Iris pigment epithelial cell (primary cell): Measurements from ENCODE around the gene TMEM72.
A peak's percentile ranks its signal among the peaks of the same experiment; 100 is the strongest.

Experiments
- DNase-seq: peaks from one replicate; pipeline ENCODE4 v3.0.0-alpha.2; 2011; ENCODE audit warnings: low read depth

TMEM72 gene

DNA sequence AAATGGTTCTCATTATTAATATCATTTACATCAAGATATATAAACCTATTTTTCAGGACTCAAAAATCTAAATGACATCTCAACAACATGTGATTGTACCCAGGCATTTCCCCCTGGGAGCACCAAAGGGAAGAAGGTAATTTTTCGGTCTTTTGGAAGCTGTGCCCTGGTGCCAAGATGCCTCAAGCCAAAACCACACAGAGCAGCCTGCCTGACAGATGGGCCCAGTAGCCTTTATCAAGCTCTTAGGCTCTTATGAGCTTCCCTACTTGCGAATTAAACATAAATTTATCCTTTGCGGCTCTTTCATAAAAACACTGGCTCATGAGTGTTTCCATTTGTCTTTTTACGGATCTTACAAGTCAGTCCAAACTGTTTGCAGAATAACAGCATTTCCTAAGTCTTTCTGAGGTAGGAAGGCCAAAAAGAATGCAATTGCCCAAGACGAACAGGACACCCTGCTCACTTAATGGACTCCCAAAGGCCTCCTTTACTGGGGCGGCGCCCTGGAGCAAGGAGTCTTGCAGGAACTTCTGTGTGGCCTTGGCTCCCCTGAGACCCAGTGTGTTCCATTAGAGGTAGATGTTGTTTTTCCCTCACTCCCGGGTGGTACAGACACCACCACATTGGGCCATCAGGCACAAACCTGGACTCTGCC is 44.4 kb downstream of the TMEM72 start:
- no peak for DNase-seq

DNA sequence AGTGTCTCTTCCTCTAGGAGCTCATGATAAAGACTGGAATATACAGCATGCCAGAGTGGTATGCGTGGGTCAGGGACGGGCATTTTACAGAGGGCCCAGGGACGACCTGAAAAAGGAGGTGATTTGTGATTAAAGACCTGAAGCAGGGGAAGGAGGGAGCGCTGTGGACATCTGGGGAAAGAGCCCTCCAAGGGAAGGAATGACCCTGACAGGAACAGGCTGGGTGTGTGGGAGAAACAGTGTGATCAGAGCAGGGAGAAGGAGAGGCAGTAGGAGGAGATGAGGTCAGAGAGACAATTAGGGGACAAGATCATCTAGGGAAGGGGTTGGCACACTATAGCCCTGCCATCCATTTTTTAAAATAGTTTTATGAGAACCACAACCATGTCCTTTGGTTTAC is 45.1 kb downstream of the TMEM72 start:
- DNase-seq, result no peak

- no peak for DNase-seq
These were observed 45.9 kb downstream of the TMEM72 start for GRCh38 chr10:44956717-44957706.

- DNase-seq, result peak; percentile 85
These were observed 47.2 kb downstream of the TMEM72 start for GRCh38 chr10:44958196-44958897.

- DNase-seq, result no peak
These were observed 47.7 kb downstream of the TMEM72 start for GRCh38 chr10:44958898-44959246.

- peak; percentile 86 for DNase-seq
These were observed 48.3 kb downstream of the TMEM72 start, which contains the start of gene RASSF4 for GRCh38 chr10:44959247-44960087. Gene RASSF4 (plus strand): TSS chr10:44959802. CDS start chr10:44970203, 10,401 bp downstream.

DNA sequence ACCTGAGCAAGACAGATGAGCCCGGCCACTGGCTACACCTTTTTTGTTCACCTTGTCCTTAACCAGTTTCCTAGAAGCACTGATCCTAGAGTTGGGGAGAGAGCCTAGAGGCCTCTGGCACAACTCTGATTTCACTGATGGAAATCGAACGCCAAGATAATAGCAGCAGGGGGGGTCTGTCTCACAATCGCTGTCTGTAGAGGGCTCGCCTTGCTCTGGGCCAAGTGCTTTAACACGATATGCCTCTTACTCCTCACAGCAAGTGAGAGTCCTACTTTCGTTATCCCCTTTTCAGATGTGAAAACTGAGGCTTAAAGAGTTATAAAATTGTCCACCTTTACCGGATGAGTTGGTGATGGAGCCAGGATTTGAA is 48.9 kb downstream of the TMEM72 start:
- no peak for DNase-seq

DNA sequence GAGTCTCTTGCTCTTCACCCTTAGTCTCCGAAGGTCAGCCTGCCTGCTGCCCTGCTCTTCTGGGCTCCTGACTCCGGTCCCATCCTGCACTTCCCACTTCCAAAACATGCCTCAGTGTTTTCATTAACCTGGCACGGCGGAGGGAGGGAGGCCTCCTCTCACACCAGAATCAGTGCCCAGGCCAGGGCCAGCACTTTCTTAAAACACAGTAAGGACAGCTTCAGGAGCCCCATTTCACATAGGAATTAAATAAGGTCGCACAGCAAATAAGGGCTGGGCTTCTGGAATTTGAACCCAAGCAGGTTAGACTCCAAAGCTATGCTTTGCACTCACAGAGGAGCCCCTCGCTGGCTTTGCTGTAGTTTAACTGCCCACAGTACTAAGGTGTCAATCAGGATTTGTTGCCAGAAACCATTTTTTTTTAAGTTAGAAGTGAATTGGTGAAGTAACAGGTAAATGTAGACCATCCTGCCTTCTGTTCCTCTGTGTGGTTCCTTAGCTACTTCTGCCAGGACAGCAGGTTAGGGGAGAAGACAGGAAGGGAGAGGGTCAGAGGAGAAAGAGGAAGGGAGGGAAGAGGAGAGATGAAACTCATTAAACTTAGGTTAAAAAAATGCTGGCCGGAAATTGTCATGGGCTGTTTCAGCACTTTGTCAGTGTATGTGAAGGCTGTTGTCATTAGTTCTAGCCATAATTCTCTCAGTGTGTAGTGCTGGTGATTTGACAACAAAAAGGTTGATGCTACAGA is 49.5 kb downstream of the TMEM72 start:
- no peak for DNase-seq

DNA sequence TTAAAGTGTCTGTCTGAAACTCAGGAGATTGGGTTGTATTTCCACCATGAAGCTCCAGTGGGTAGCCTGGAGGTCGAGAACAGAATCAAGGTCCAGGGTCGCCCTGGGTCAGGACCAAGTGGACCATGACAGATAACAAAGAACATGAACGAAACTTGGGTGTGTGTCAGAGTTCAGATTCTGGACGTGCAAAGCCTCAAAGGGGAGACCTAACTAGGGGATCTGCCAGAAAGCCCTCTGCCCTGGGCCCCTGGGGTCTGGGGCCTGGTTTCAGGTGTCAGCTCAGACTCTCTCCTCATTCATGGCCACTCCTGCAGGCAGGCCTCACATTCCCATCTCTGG is 50.1 kb downstream of the TMEM72 start:
- no peak for DNase-seq

- no peak for DNase-seq
These were observed 51.0 kb downstream of the TMEM72 start for GRCh38 chr10:44961931-44962750.

GRCh38 chr10:44962870-44963738 is 52.0 kb downstream of the TMEM72 start:
- DNase-seq, result no peak

- DNase-seq, result no peak
These were observed 52.9 kb downstream of the TMEM72 start for GRCh38 chr10:44963772-44964633.

GRCh38 chr10:44965104-44965503 is 54.0 kb downstream of the TMEM72 start:
- no peak for DNase-seq

DNA sequence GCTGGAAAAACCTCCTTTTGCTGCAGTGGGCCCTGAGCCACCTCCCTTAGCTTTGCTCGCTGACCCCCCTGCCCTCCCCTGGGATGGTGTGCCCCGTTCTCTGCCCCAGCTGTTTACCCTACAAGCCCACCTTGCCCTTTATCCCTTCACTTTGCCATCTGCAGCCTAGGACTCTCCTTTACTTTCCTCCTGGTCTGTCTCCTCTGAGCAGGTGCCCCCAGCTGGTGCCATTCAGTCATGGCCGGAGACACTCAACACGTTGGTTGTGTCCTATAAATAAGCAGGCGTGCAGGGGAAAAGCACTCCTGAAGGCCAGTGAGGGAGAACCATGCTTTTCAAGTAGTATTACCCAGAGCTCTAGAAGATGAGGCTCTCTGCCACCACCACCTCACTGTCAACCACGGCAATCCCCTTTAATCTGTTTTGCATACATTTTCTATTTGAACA is 54.5 kb downstream of the TMEM72 start:
- no peak for DNase-seq

DNA sequence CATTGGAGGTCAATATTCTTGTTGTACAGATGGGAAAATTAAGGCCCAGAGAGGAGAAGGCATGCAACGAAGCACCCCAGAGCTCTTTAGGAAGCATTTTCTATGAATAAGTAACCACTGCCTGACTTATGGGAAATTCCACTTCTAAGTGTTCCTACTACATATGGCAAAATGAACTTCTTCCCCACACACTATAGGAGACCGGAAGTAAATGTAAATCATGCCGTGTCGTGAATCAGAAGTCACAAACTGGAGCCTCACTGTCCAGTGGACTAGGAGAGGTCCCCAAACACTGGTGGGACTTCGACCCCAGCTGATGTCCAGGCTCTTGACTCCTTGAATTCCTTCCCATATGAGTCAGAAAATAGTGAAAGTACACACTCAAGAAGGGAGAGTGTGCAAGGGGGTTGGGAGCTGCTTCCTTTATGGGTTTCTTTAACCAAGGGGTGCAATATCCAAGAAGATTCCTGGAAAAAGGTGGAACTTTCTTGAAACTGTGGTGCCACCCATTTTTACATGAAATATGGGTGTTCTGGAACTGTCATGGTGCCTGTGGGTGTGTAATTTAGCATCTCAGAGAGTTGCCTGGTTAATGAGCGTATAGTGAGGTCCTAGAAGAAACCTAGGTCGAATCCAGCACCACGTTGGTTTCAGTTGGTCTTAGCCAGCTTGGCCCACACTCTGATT is 55.1 kb downstream of the TMEM72 start:
- DNase-seq, result no peak

GRCh38 chr10:44966816-44967509 is 55.8 kb downstream of the TMEM72 start:
- DNase-seq, result no peak

DNA sequence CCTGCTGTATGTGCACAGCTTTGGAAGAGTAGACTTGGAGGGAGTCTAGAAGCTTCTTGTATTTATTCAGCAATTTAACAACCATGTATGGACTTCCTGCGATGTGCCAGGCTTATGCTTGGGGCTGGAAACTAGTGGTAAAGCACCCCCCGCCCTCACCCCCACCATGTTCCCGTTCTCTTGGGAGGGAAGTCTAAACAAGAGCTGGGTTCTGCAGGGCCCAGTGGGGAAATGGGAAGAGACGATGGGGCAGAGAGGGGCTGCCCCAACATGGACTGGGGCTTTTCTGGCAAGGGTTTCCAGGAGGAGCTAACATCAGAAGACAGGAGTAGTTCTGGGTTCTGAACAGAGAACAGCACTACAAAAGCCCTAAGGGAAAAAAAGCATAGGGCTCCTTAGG is 56.5 kb downstream of the TMEM72 start:
- DNase-seq, result no peak
